Renal pelvis (tissue), 4 donors: Measurements from ENCODE around the gene PVALB. TPM values are rescaled to one million over a fixed set of nuclear protein-coding genes. Genes with fewer than 3 reads are reported as not detected.
"Not testable (repeated sequence)": the region's sequence is repeated elsewhere in the genome, so short reads cannot be mapped to it uniquely, and the experiment has no call there.

Experiments used
- DNase-seq: peaks from one replicate; pipeline ENCODE4 v3.0.0-alpha.2; 2013
- polyA plus RNA-seq, 3 donors: library from polyadenylated mRNA; unstranded; fragments of 120-200 nt; gene quantifications; one replicate each; pipeline ENCODE4 v1.2.1, GENCODE V29; 2013; ENCODE audit not compliant: insufficient read length in 3 of 3

Gene PVALB
- polyA plus RNA-seq, 3 donors = 7.5 to 8.3 (median 8.0) TPM

- DNase-seq = no peak
These were observed 57.2 kb downstream of the PVALB start for GRCh38 chr22:36759481-36760159.

- no peak for DNase-seq
These were observed 58.0 kb downstream of the PVALB start for GRCh38 chr22:36758792-36759271.

GRCh38 chr22:36757668-36758211 is 59.1 kb downstream of the PVALB start:
- peak; percentile 44 for DNase-seq

- no peak for DNase-seq
These were observed 59.8 kb downstream of the PVALB start for GRCh38 chr22:36756746-36757655.

- no peak for DNase-seq
These were observed 60.8 kb downstream of the PVALB start for GRCh38 chr22:36756031-36756430.

GRCh38 chr22:36755316-36755715 is 61.5 kb downstream of the PVALB start:
- DNase-seq = no peak

GRCh38 chr22:36754881-36755280 is 62.0 kb downstream of the PVALB start:
- not testable (repeated sequence) for DNase-seq

GRCh38 chr22:36753916-36754315 is 62.9 kb downstream of the PVALB start:
- no peak for DNase-seq

GRCh38 chr22:36753120-36753802 is 63.6 kb downstream of the PVALB start:
- peak; percentile 16 for DNase-seq

Other genes with a start within 250 kb of the PVALB start
- gene CACNG2, start 113.3 kb downstream of the PVALB start, polyA plus RNA-seq = not detected
- gene IFT27, start 40.9 kb downstream of the PVALB start, polyA plus RNA-seq = 10 to 100 TPM; 50.4 to 68.0 (median 66.3) TPM
- gene NCF4, start 44.0 kb upstream of the PVALB start, polyA plus RNA-seq = 1 to 10 TPM; 1.8 to 2.8 (median 2.5) TPM
- 1 to 10 TPM; 2.4 to 3.7 (median 3.4) TPM for gene CSF2RB, start 96.6 kb upstream of the PVALB start, polyA plus RNA-seq
- 10 to 100 TPM; 56.6 to 74.2 (median 62.0) TPM for gene TST, start 202.4 kb upstream of the PVALB start, polyA plus RNA-seq
- 10 to 100 TPM; 69.7 to 83.9 (median 76.8) TPM for gene MPST, start 202.7 kb upstream of the PVALB start, polyA plus RNA-seq
- 10 to 100 TPM; 26.0 to 34.5 (median 32.8) TPM for gene KCTD17, start 234.7 kb upstream of the PVALB start, polyA plus RNA-seq